ENCODE measurements around the gene GNB1. TPM values are rescaled to one million over a fixed set of nuclear protein-coding genes. Genes with fewer than 3 reads are reported as not detected.
"Not testable (repeated sequence)": the region's sequence is repeated elsewhere in the genome, so short reads cannot be mapped to it uniquely, and the experiment has no call there.

The GNB1 gene
- total RNA-seq, 1 donor from 2014 or later = 398 TPM

DNA sequence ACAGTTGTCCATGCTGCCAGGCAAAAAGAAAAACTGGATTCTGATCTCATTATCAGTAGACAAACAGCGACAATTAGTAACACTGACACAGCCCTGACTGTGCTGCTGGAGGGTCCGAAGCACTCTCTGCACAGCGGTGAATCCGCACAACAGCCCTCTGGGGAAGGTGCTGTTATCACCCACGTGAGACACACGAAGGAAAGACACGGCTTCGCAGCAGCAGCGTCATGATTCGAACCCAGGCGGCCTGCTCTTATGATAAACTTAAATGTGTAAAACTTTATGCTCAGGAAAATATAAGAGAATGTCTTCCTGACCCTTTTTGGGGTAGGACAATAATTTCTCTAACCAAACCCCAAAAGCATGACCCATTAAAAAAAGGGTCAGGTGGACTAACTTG, 148.4 kb downstream of the GNB1 start:
- intact Hi-C loops (cut with micrococcal nuclease); H3K27me3 Mint-ChIP-seq (ENCODE audit: insufficient read depth): not testable (repeated sequence)

DNA sequence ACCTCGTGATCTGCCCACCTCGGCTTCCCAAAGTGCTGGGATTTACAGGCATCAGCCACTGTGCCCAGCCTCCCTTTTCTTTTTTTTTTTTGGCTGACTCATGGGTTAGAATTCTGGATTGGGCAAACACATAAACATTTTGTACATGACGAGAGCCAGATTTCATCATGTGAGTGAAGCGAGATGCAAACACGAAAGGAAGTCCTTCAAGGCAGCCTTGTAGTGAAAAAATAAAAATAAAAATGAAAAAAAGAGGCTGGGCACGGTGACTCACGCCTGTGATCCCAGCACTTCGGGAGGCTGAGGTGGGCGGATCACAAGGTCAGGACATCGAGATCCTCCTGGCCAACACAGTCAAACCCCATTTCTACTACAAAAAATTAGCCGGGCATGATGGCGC, 149.9 kb downstream of the GNB1 start:
- H3K4me3 Mint-ChIP-seq; H3K27me3 Mint-ChIP-seq (ENCODE audit: insufficient read depth); H3K36me3 Mint-ChIP-seq (ENCODE audit: low read depth); H3K9me3 Mint-ChIP-seq; H3K27ac Mint-ChIP-seq; DNase-seq (ENCODE audit: low spot score); intact Hi-C loops (cut with micrococcal nuclease); H3K4me1 Mint-ChIP-seq (ENCODE audit: low read depth): not testable (repeated sequence)

More for the DNA sequence above, 148.4 kb downstream of the GNB1 start:
- H3K36me3 Mint-ChIP-seq (ENCODE audit: low read depth); H3K4me1 Mint-ChIP-seq (ENCODE audit: low read depth); H3K9me3 Mint-ChIP-seq; H3K27ac Mint-ChIP-seq; DNase-seq (ENCODE audit: low spot score): not testable (repeated sequence)
- peak overlapping the region; percentile 15 for H3K4me3 Mint-ChIP-seq

DNA sequence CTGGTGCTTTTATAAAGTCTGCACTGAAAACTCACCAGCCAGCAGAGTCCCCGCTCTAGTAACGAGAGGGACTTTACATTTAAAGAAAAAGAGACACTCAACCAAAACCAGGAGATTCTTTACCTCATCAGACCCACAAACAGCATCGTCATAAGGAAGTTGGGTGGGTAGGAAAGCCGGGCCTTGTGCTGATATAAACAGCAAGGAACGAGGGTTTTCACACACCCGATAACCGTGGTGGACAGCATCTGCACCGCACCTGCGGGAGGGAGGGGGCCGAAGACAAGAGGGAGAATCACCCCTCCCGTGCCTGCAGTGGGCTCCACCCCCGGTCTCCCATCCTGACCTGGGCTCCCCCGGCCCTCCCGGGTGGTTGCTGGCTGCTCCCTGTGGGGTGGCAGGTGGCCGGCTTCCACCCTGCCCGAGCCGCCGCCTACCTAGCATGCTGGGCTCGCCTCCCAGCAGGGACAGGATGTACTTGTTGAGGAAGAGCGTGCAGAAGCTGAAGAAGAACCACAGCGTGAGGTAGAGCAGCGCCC, 152.0 kb downstream of the GNB1 start:
- not testable (repeated sequence) for H3K4me1 Mint-ChIP-seq (ENCODE audit: low read depth)

DNA sequence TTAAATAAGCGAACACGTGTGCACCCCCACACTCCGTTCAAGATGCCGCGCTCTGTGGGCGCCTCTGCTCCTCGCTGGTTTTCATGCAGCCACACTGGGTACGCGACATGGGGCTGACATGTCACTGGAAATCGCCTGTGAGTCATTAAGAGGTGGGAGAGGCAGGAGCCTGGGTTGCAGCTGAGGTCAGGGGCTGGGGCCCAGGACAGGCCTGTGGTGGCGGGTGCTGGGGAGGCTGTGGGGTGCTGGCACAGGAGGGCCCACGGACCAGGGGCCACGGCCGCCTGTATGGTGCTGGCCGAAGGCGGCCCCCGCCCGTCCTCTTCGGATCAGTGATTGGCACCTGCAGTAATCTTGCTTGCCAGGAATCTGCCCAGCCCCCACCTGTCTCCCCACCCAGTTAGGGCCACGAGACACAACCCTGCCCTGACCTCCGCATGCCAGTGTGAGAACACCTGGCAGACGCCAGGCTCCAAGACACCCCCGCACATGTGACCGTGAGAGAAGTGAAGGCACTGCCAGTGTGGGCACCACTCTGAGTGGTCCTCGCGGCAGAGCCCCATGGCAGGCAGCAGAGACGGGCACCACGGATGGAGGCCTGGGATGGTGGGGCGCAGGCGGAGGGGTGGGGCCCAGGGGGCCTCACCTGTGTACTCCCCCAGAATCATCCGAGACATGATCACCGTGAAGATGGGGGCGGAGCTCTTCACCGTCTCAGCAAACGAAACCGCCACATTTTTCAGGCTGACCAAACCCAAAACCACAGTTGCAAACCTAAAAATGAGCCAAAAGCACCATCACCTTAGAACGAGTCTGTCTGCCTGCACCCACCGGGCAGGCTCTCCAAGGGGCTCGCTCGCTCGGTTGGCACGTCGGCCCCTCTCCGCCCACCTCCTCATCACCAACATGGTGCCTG, 153.0 kb downstream of the GNB1 start:
- H3K27ac Mint-ChIP-seq; H3K36me3 Mint-ChIP-seq (ENCODE audit: low read depth); H3K4me3 Mint-ChIP-seq; H3K27me3 Mint-ChIP-seq (ENCODE audit: insufficient read depth); intact Hi-C loops (cut with micrococcal nuclease); DNase-seq (ENCODE audit: low spot score); H3K4me1 Mint-ChIP-seq (ENCODE audit: low read depth); H3K9me3 Mint-ChIP-seq: not testable (repeated sequence)

More for the DNA sequence above, 152.0 kb downstream of the GNB1 start:
- intact Hi-C loops (cut with micrococcal nuclease); H3K27ac Mint-ChIP-seq; DNase-seq (ENCODE audit: low spot score); H3K4me3 Mint-ChIP-seq; H3K36me3 Mint-ChIP-seq (ENCODE audit: low read depth); H3K27me3 Mint-ChIP-seq (ENCODE audit: insufficient read depth); H3K9me3 Mint-ChIP-seq: not testable (repeated sequence)

Other genes starting within 250 kb of the GNB1 start
- 39.1 and 39.6 TPM in 2 replicates for gene CDK11B, start 232.1 kb downstream of the GNB1 start, total RNA-seq
- 40.8 and 41.1 TPM in 2 replicates for gene SLC35E2B, start 198.3 kb downstream of the GNB1 start, total RNA-seq
- 74.4 and 81.7 TPM in 2 replicates for gene CDK11A, start 166.7 kb downstream of the GNB1 start, total RNA-seq
- 95.5 and 96.8 TPM in 2 replicates for gene NADK, start 112.6 kb downstream of the GNB1 start, total RNA-seq
- gene CALML6, start 24.2 kb upstream of the GNB1 start, total RNA-seq = 0.36 and 0.51 TPM in 2 replicates
- 0.99 and 1.5 TPM in 2 replicates for gene TMEM52, start 28.2 kb upstream of the GNB1 start, total RNA-seq
- not detected in 2 replicates for gene CFAP74, start 112.7 kb upstream of the GNB1 start, total RNA-seq
- 0.26 TPM in 1 of 2 replicates, not detected in the other for gene GABRD, start 128.3 kb upstream of the GNB1 start, total RNA-seq
- gene PRKCZ, start 159.3 kb upstream of the GNB1 start, total RNA-seq = 4.1 TPM in 2 replicates

Data from activated T-helper 1 cell treated with anti-CD3 and anti-CD28 coated beads, Interleukin-12 subunit alpha, Interleukin-12 subunit beta, Interleukin-2, Interleukin-4 antibody, amounts not matched to agents 30 ng/mL and 10 ng/mL and 1 ng/mL, durations not matched to agents 14 hours and 24 hours and 36 hours (primary cell).